T-helper 1 cell (primary cell): ENCODE results near the gene RTP5.
"Not testable (repeated sequence)": the region's sequence is repeated elsewhere in the genome, so short reads cannot be mapped to it uniquely, and the experiment has no call there.

Experiments
- DNase-seq, 5 donors: peaks; one replicate each; pipeline ENCODE4 v3.0.0-alpha.2; 2012 to 2020

Gene RTP5

GRCh38 chr2:241904011-241904718 is 34.6 kb downstream of the RTP5 start:
- DNase-seq: no peak

- DNase-seq: no peak
Measured at GRCh38 chr2:241904791-241905710, 35.5 kb downstream of the RTP5 start.

GRCh38 chr2:241905716-241906377 is 36.3 kb downstream of the RTP5 start:
- no peak for DNase-seq

- not testable (repeated sequence) for DNase-seq
Measured at GRCh38 chr2:241906378-241906770, 36.8 kb downstream of the RTP5 start.

GRCh38 chr2:241906826-241907570 is 37.5 kb downstream of the RTP5 start:
- no peak for DNase-seq

- DNase-seq: not testable (repeated sequence)
Measured at GRCh38 chr2:241907831-241908230, 38.3 kb downstream of the RTP5 start.

GRCh38 chr2:241908686-241909420 is 39.3 kb downstream of the RTP5 start:
- no peak for DNase-seq

- DNase-seq: no peak
Measured at GRCh38 chr2:241909769-241910168, 40.2 kb downstream of the RTP5 start.

GRCh38 chr2:241910604-241911520 is 41.3 kb downstream of the RTP5 start:
- no peak for DNase-seq

GRCh38 chr2:241911551-241911950 is 42.0 kb downstream of the RTP5 start:
- DNase-seq: no peak

- DNase-seq: no peak
Measured at GRCh38 chr2:241912021-241912555, 42.6 kb downstream of the RTP5 start.

- DNase-seq: no peak
Measured at GRCh38 chr2:241913703-241914102, 44.2 kb downstream of the RTP5 start.

- DNase-seq: no peak
Measured at GRCh38 chr2:241914542-241914941, 45.0 kb downstream of the RTP5 start.

- DNase-seq: not testable (repeated sequence)
Measured at GRCh38 chr2:241921631-241922030, 52.1 kb downstream of the RTP5 start.

- no peak for DNase-seq
Measured at GRCh38 chr2:241922411-241922810, 52.9 kb downstream of the RTP5 start.

GRCh38 chr2:241922816-241923601 is 53.5 kb downstream of the RTP5 start:
- not testable (repeated sequence) for DNase-seq
